Naive B cell (primary cell): ENCODE results near the gene MGAT4A. TPM values are rescaled to one million over a fixed set of nuclear protein-coding genes. Genes with fewer than 3 reads are reported as not detected.
A peak's percentile ranks its signal among the peaks of the same experiment; 100 is the strongest.

Experiments used
- ATAC-seq, 2 donors: fragments of 150-1000 bp; cut with Tn5 transposase; 2 replicates each; pipeline ENCODE4 v1.10.0; 2021; ENCODE audit warnings: low read depth in 2 of 2, mild to moderate bottlenecking in 2 of 2, moderate library complexity in 2 of 2
- DNase-seq: peaks from one replicate; pipeline ENCODE4 v3.0.0; 2022
- H3K27ac Mint-ChIP-seq, 6 donors: one replicate each; pipeline ENCODE4 v1.8.0; 2020 to 2022; ENCODE audit warnings: mild to moderate bottlenecking in 6 of 6, mixed read lengths in 6 of 6, moderate library complexity in 5 of 6, inconsistent platforms in 2 of 6
- H3K27me3 Mint-ChIP-seq, 3 donors: one replicate each; pipeline ENCODE4 v1.8.0; 2021 to 2022; ENCODE audit warnings: mixed read lengths in 3 of 3, mild to moderate bottlenecking in 1 of 3
- H3K36me3 Mint-ChIP-seq, 2 donors: one replicate each; pipeline ENCODE4 v1.8.0; 2020 to 2022; ENCODE audit warnings: mixed read lengths in 2 of 2, inconsistent platforms in 1 of 2, mild to moderate bottlenecking in 1 of 2
- H3K4me1 Mint-ChIP-seq, 3 donors: one replicate each; pipeline ENCODE4 v1.8.0; 2020 to 2022; ENCODE audit warnings: mixed read lengths in 3 of 3, inconsistent platforms in 1 of 3, mild to moderate bottlenecking in 1 of 3, moderate library complexity in 1 of 3
- H3K4me3 Mint-ChIP-seq, 8 donors: one replicate each; pipeline ENCODE4 v1.8.0; 2020 to 2022; ENCODE audit warnings: mild to moderate bottlenecking in 8 of 8, mixed read lengths in 8 of 8, moderate library complexity in 8 of 8, inconsistent platforms in 2 of 8
- H3K9me3 Mint-ChIP-seq, 7 donors: one replicate each; pipeline ENCODE4 v1.8.0; 2020 to 2022; ENCODE audit warnings: mixed read lengths in 7 of 7, mild to moderate bottlenecking in 5 of 7, inconsistent platforms in 2 of 7, moderate library complexity in 1 of 7
- polyA plus RNA-seq, 6 donors: library from polyadenylated mRNA; unstranded; fragments of 300-500 nt; fragmentation: Illumina TruSeq; gene quantifications; one replicate each; pipeline ENCODE4 v1.2.3, GENCODE V29; 2021; ENCODE audit warnings: low read depth in 6 of 6

Gene MGAT4A
- polyA plus RNA-seq, 6 donors from 2014 or later: 13.7 to 47.2 (median 21.6) TPM

DNA sequence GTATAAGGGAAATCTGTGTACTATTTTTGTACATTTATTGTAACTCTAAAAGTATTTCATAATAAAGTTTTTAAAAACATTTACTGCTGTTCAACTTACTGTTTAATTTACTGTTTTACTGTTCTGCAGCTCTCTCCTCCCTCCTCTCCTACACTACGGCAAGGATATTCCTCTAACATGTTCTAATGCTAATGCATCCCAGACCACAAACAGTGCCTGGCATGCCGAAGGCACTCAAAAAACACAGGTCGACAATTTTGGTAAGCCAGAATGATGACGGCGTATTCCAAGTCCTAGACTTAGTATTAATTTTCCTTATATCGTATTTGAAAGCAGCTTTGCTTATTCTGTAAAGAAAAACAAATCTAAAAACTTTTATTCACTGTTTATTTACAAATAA is 13.3 kb downstream of the MGAT4A start:
- Mint-ChIP-seq H3K4me3 (no peak overlapping the region), H3K9me3 (peaks cover 3 to 23% (median 9%) of the 10 kb centered on the region in 7 donors), H3K36me3 (peaks cover 10 to 17% of the 10 kb centered on the region in 2 donors), H3K27ac (peak overlapping the region in 2 of 6 donors; percentile 24 to 70), H3K4me1 (peaks cover 9 to 19% (median 11%) of the 10 kb centered on the region in 3 donors), H3K27me3 (no peaks in the 10 kb centered on the region)
- ATAC-seq (no peak), DNase-seq (no peak)

DNA sequence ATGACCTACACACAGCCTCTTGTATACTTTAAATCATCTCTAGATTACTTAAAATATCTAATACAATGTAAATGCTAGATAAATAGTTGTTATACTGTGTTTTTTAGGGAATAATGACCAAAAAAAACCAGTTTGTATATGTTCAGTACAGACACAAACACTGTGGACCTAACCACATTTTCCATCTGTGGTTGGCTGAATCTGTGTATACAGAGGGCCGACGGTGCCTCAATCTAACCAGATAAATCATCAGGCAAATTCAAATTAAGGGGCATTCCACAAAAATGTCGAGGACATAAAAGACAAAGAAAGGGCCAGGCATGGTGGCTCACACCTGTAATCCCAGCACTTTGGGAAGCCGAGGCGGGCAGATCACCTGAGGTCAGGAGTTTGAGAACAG is 14.1 kb downstream of the MGAT4A start:
- peaks cover 10 to 12% of the 10 kb centered on the region in 2 donors for H3K36me3 Mint-ChIP-seq
- no peak for DNase-seq
- ATAC-seq: no peak

DNA sequence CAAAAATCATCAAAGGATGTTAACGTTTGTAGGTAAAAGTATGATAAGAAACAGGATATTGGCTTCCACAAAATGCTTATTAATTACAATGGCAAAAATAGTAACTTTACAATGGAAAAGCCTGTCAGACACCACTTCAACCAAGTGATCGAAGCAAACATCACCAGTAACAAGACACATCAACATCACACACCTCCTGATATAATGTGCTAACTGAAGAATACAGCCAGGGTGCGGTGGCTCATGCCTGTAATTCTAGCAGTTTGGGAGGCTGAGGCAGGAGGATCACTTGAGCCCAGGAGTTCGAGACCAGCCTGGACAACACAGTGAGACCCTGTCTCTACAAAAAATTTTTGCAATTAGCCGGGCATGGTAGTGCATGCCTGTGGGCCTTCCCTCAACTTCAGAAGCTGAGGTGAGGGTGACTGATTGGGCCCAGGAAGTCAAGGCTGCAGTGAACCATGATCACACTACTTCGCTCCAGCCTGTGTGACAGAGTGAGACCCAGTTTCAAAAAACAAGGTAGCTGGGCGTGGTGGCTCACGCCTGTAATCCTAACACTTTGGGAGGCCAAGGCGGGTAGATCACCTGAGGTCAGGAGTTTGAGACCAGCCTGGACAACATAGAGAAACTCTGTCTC is 15.0 kb downstream of the MGAT4A start:
- DNase-seq (no peak), ATAC-seq (no peak)
- Mint-ChIP-seq H3K36me3 (peaks cover 7 to 8% of the 10 kb centered on the region in 2 donors), H3K4me3 (no peak overlapping the region), H3K27me3 (peaks cover 0 to 8% (median 0%) of the 10 kb centered on the region in 3 donors), H3K9me3 (peaks cover 2 to 19% (median 9%) of the 10 kb centered on the region in 7 donors), H3K27ac (peak overlapping the region in 1 of 6 donors; percentile 29), H3K4me1 (peaks cover 16 to 34% (median 19%) of the 10 kb centered on the region in 3 donors)

More for the DNA sequence above, 14.1 kb downstream of the MGAT4A start:
- Mint-ChIP-seq H3K9me3 (peaks cover 3 to 23% (median 9%) of the 10 kb centered on the region in 7 donors), H3K27me3 (peaks cover 0 to 8% (median 0%) of the 10 kb centered on the region in 3 donors), H3K4me1 (peaks cover 15 to 27% (median 15%) of the 10 kb centered on the region in 3 donors), H3K27ac (no peak overlapping the region), H3K4me3 (no peak overlapping the region)

DNA sequence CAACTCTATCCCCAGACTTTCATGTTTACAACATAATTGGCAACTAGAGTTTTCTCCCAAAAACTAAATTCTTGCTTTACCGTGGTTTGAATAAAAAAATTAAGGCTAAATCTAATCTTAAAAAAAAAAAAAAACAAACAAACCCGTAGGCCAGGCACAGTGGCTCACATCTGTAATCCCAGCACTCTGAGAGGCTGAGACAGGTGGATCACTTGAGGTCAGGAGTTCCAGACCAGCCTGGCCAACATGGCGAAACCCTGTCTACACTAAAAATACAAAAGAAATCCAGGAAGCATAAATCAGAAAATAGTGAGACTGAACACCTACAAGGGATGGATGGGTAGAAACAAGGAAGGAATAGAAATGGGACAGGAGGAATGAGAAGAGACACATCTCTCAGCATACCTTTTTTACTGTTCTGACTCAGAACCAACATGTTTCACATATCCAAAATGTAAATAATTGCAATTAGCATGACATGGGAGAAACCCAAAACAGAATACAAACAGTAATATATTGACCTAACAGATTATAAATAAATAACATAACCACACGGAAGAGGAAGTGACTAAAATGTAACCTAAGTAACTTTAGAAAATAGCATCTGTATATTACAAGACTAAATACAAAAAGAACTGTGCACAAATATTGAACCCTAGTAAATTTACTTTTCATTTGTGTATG is 17.5 kb downstream of the MGAT4A start:
- Mint-ChIP-seq H3K36me3 (no peaks in the 10 kb centered on the region), H3K4me1 (peaks cover 32 to 58% (median 40%) of the 10 kb centered on the region in 3 donors), H3K27me3 (peaks cover 0 to 8% (median 0%) of the 10 kb centered on the region in 3 donors), H3K4me3 (peak overlapping the region in 1 of 8 donors; percentile 44), H3K9me3 (no peaks in the 10 kb centered on the region), H3K27ac (peak overlapping the region in 3 of 6 donors; percentile 44 to 76 (median 57))
- DNase-seq (no peak), ATAC-seq (peak; percentile 7 to 20)

DNA sequence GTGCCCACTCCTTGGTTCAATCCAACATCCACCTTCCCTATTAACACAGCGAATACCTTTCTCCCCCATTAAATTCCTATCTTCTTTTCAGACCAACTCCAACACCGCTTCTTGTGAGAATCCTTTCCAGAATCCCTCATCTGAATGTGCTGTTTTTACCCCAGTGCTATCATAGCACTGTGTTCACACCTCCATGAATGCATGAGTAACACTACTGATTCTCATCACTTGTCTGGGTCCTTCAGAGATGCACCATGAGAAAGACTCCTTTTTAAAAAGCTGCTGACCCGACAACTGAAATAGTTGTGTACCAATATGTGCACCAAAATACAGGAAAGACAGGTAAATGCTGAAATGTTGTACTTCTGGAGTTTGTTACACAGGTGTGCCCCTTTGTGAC is 18.8 kb downstream of the MGAT4A start:
- DNase-seq (no peak), ATAC-seq (no peak)
- Mint-ChIP-seq H3K27ac (peak overlapping the region in 1 of 6 donors; percentile 0), H3K4me3 (no peak overlapping the region), H3K9me3 (no peaks in the 10 kb centered on the region), H3K4me1 (peaks cover 32 to 58% (median 46%) of the 10 kb centered on the region in 3 donors), H3K36me3 (no peaks in the 10 kb centered on the region), H3K27me3 (peaks cover 0 to 8% (median 0%) of the 10 kb centered on the region in 3 donors)

DNA sequence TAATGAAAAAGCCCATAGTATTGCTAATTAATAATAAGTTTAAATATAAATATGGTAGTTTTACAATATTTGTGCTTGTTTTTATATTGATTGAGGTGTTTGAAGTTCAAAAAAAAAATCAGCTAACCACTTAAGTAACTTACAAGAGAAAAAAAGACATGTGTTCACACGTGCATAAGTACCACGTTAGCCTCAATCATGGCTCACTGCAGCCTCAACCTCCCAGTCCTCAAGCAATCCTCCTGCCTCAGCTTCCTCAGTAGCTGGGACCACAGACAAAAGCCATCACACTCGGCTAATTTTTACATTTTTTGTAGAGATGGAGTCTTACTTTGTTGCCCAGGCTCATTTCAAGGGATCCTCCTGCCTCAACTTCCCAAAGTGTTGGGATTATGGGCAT is 19.4 kb downstream of the MGAT4A start:
- Mint-ChIP-seq H3K4me3 (no peak overlapping the region), H3K4me1 (peaks cover 32 to 58% (median 46%) of the 10 kb centered on the region in 3 donors), H3K27me3 (peaks cover 0 to 8% (median 0%) of the 10 kb centered on the region in 3 donors), H3K36me3 (no peaks in the 10 kb centered on the region), H3K9me3 (no peaks in the 10 kb centered on the region), H3K27ac (no peak overlapping the region)
- DNase-seq: no peak
- no peak for ATAC-seq

DNA sequence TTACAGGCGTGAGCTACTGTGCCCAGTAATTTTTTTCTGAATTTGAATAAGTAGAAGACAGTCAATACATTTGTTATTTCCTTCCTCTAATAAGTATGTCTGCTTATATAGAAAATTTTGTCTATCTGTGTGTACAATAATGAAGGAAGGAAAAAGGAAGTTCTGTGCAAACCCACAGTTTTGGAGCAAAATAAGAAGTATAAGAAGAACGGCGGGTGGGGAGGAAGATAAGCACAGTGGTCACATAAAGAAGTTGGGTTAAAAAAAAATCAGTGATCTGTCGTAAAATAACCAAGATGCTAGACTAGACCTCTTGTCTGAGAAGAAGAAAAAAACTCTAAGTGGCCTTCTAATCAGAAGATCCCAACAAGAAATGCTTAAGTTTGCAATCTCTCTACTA is 20.2 kb downstream of the MGAT4A start:
- Mint-ChIP-seq H3K4me1 (peaks cover 32 to 56% (median 46%) of the 10 kb centered on the region in 3 donors), H3K9me3 (no peaks in the 10 kb centered on the region), H3K4me3 (peak overlapping the region; percentile 5 to 85 (median 62)), H3K27ac (peak overlapping the region in 2 of 6 donors; percentile 0 to 2), H3K27me3 (peaks cover 0 to 8% (median 0%) of the 10 kb centered on the region in 3 donors), H3K36me3 (no peaks in the 10 kb centered on the region)
- ATAC-seq (peak; percentile 66 to 73), DNase-seq (peak; percentile 6)

DNA sequence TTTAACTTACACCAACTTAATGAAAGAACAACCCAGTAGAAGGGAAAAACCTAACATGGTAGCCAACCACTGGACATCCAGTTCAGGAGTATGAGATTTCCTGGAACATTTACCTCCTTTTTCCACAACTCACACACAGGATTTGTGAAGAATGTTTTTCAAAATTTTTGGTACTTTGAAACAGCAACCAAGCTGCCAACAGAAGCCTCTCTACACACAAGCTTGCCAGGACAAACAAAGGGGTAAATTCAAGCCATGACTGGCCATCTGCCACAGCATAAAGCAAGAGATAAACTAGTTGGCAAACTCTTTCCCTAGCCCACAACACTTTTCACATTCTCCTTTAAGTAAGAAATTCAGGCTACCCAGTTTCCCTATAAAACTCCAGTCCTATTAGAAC is 21.4 kb downstream of the MGAT4A start:
- ATAC-seq (no peak), DNase-seq (no peak)
- H3K27me3 Mint-ChIP-seq: peaks cover 0 to 8% (median 0%) of the 10 kb centered on the region in 3 donors
- peaks cover 33 to 51% (median 46%) of the 10 kb centered on the region in 3 donors for H3K4me1 Mint-ChIP-seq
- H3K27ac Mint-ChIP-seq: peak overlapping the region in 2 of 6 donors; percentile 40 to 45
- no peaks in the 10 kb centered on the region for H3K9me3 Mint-ChIP-seq
- no peaks in the 10 kb centered on the region for H3K36me3 Mint-ChIP-seq
- H3K4me3 Mint-ChIP-seq: peak overlapping the region in 3 of 8 donors; percentile 25 to 67 (median 44)

DNA sequence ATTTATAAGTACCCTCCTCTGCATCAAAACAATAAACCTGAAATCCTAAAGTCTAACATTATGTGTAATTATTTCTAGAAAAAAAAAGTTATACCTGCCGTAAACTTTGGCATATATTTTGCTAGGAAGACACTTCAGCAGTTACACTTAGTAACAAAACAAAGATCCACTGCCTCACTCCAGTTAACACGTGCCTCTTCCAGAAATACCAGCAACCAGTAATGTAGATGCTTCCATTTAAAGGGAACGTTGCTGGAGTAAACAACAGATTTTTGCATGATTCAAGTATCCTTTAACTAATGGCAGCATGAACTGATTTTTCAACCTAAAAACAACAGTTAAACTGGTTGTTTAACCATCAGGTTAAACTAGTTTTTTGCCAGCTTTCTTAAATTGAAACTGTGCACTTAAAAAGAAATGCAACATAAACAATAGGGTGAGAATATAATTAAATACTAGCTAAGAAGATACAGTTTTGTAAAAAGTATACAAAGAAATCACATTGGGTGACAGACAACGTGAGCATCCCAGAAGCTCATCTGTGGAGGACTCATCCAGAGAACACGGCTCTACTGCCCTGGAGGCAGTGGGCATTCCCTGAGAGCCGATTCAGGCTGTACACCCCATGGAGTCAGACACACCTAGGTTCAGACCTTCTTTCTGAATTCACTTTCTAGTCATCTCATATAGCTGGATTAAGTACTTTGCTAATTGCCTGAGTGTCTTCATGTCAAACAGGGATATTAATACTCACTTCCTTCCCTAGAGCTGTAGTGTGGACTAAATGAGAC is 22.3 kb downstream of the MGAT4A start:
- no peaks in the 10 kb centered on the region for H3K9me3 Mint-ChIP-seq
- DNase-seq (no peak), ATAC-seq (no peak)
- peaks cover 32 to 44% (median 41%) of the 10 kb centered on the region in 3 donors for H3K4me1 Mint-ChIP-seq
- peak overlapping the region in 1 of 6 donors; percentile 64 for H3K27ac Mint-ChIP-seq
- no peaks in the 10 kb centered on the region for H3K36me3 Mint-ChIP-seq
- peaks cover 0 to 8% (median 0%) of the 10 kb centered on the region in 3 donors for H3K27me3 Mint-ChIP-seq
- peak overlapping the region in 1 of 8 donors; percentile 38 for H3K4me3 Mint-ChIP-seq

DNA sequence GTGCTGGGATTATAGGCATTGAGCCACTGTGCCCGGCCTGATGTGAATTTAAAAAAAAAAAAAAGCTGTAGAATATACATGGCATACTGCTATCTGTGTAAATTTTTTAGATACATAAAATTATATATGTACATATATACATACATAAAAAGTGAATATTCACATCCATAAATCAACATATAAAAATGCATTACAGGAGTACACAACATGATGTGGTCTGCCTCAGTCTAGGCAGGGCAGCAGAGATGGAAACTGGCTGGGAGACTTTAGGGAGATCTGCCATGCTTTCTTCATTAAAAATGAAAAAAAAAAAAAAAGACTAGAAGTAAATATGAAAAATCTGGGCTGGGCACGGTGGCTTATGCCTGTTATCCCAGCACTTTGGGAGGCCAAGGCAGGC is 24.3 kb downstream of the MGAT4A start:
- no peak overlapping the region for H3K27ac Mint-ChIP-seq
- ATAC-seq: no peak
- peaks cover 23 to 39% (median 34%) of the 10 kb centered on the region in 3 donors for H3K4me1 Mint-ChIP-seq
- DNase-seq: no peak
- no peaks in the 10 kb centered on the region for H3K9me3 Mint-ChIP-seq
- H3K27me3 Mint-ChIP-seq: no peaks in the 10 kb centered on the region
- H3K4me3 Mint-ChIP-seq: no peak overlapping the region
- no peaks in the 10 kb centered on the region for H3K36me3 Mint-ChIP-seq

DNA sequence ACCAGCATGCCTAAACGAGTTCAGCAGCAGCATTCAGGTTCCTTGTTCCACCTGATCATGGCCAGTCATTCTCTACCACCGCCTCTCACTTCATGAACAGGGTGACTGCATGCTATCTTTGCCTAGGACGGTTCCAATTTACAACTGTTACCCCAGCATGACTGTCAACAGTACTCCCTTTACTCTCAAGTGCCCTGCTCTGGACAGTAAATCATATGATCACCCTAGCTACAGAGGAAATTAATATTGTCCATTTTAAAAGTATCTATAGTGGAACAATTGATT is 25.7 kb downstream of the MGAT4A start:
- Mint-ChIP-seq H3K9me3 (no peaks in the 10 kb centered on the region), H3K4me3 (no peak overlapping the region), H3K27ac (no peak overlapping the region), H3K4me1 (peaks cover 19 to 31% (median 22%) of the 10 kb centered on the region in 3 donors), H3K27me3 (no peaks in the 10 kb centered on the region), H3K36me3 (no peaks in the 10 kb centered on the region)
- ATAC-seq (no peak), DNase-seq (no peak)

DNA sequence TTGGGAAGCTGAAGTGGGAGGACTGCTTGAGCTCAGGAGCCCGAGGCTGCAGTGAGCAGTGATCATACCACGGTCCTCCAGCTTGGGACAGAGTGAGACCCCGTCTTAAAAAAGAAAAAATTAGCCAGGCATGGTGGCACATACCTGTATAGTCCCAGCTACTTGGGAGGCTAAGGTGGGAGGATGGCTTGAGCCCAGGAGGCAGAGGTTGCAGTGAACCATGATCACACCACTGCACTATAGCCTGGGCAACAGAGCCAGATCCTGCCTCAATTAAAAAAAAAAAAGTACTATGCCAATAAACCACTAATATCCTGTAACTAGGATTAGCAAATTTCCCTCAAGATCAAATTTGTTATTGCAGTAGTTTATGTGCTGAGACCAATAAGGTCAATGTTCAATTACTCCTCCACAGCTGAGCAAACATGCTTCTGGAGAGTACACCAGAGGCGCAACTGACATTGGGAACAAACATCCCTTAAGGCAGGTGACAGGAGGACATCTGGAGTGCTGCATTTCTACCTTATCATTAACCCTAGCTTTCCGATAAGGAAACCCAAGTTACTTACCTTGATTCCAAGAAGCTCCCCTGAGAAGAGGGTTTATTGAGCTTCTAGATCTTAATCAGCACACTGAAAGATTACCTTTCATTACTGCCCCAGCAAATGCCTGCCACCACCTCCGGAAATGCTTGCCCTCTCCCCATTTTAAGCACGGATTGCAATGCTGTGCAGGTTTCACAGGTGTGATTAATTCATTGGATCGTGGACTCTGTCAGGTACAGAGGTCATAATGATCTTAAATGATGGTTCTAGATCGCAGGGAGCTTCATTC is 26.2 kb downstream of the MGAT4A start:
- DNase-seq (no peak), ATAC-seq (no peak)
- Mint-ChIP-seq H3K9me3 (no peaks in the 10 kb centered on the region), H3K36me3 (no peaks in the 10 kb centered on the region), H3K4me1 (peaks cover 14 to 26% (median 17%) of the 10 kb centered on the region in 3 donors), H3K27ac (no peak overlapping the region), H3K4me3 (no peak overlapping the region), H3K27me3 (no peaks in the 10 kb centered on the region)

DNA sequence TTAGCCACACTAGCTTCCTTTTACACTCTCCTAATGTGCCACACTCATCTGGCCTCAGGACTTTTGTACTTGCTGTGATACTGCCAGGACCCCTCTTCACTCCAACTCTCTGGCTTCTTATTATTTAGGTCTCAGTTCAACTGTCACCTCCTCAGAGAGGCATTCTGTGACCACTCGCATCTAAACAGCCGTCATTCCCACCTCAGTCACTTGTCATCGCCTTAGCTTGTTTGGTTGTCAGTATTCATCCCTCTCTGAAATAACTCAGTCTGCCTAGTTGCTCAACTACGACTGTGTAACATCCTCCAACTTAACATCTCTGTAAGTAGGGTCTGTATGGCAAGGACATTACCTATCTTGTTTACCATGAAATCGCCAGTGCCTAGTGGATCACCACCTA is 27.2 kb downstream of the MGAT4A start:
- H3K9me3 Mint-ChIP-seq: no peaks in the 10 kb centered on the region
- peak overlapping the region in 1 of 6 donors; percentile 31 for H3K27ac Mint-ChIP-seq
- ATAC-seq: no peak
- no peaks in the 10 kb centered on the region for H3K27me3 Mint-ChIP-seq
- peaks cover 7 to 16% (median 8%) of the 10 kb centered on the region in 3 donors for H3K4me1 Mint-ChIP-seq
- DNase-seq: no peak
- no peak overlapping the region for H3K4me3 Mint-ChIP-seq
- H3K36me3 Mint-ChIP-seq: no peaks in the 10 kb centered on the region
